Caco-2 (cell line): ENCODE measurements around the gene ULK3. TPM values are rescaled to one million over a fixed set of nuclear protein-coding genes. Genes with fewer than 3 reads are reported as not detected.

Source experiments
- BruUV-seq: library from RNA; stranded (reverse); fragments of 400-500 nt; replicated peaks from 2 replicates; lab custom pipeline; 2021; lab: Mats Ljungman, UMichigan
- CTCF ChIA-PET: fragments of 300-600 bp; sonication (Branson Sonifier 250); formaldehyde crosslinking; loops from one replicate; lab custom pipeline; 2022; ENCODE audit warnings: antibody characterized with exemption; lab: Charles Lee
- POLR2A ChIA-PET: fragments of 300-600 bp; sonication (Branson Sonifier 250); formaldehyde crosslinking; loops from one replicate; lab custom pipeline; 2022; ENCODE audit warnings: antibody characterized with exemption; lab: Charles Lee
- DNase-seq, 2 experiments: peaks; one replicate each; pipeline versions ENCODE4 v3.0.0 to v3.0.0-alpha.2; 2020 to 2022
- H3K27me3 ChIP-seq: replicated peaks from 2 replicates; pipeline ENCODE4 v1.6.0; 2011; ENCODE audit warnings: low read length; ENCODE audit not compliant: control insufficient read depth, insufficient read depth
- H3K36me3 ChIP-seq: 2 replicates; pipeline ENCODE4 v1.5.1; 2011; ENCODE audit warnings: low read length; ENCODE audit not compliant: control insufficient read depth, insufficient read depth
- H3K4me1 ChIP-seq: fragments of 250-450 bp; sonication (Bioruptor Pico); 2 replicates; pipeline ENCODE4 v1.5.1; 2020; ENCODE audit warnings: mild to moderate bottlenecking
- H3K4me3 ChIP-seq: 2 replicates; pipeline ENCODE4 v1.5.1; 2011; ENCODE audit warnings: low read depth, mild to moderate bottlenecking, control low read depth, low read length
- H3K9me3 ChIP-seq: fragments of 250-450 bp; sonication (Bioruptor Pico); 2 replicates; pipeline ENCODE4 v1.5.1; 2020; ENCODE audit warnings: mild to moderate bottlenecking, moderate library complexity
- H3K27ac Mint-ChIP-seq: one replicate; pipeline ENCODE4 v1.8.0; 2022; ENCODE audit warnings: mixed read lengths; ENCODE audit not compliant: unreplicated experiment
- H3K27me3 Mint-ChIP-seq: one replicate; pipeline ENCODE4 v1.8.0; 2022; ENCODE audit warnings: mixed read lengths; ENCODE audit not compliant: insufficient read depth, unreplicated experiment
- H3K36me3 Mint-ChIP-seq: one replicate; pipeline ENCODE4 v1.8.0; 2022; ENCODE audit warnings: mild to moderate bottlenecking, mixed read lengths; ENCODE audit not compliant: insufficient read depth, unreplicated experiment
- H3K4me1 Mint-ChIP-seq: one replicate; pipeline ENCODE4 v1.8.0; 2022; ENCODE audit warnings: low read depth, mixed read lengths; ENCODE audit not compliant: unreplicated experiment
- H3K4me3 Mint-ChIP-seq: one replicate; pipeline ENCODE4 v1.8.0; 2022; ENCODE audit warnings: mild to moderate bottlenecking, moderate library complexity, mixed read lengths; ENCODE audit not compliant: unreplicated experiment
- H3K9me3 Mint-ChIP-seq: one replicate; pipeline ENCODE4 v1.8.0; 2022; ENCODE audit warnings: mixed read lengths; ENCODE audit not compliant: unreplicated experiment
- intact Hi-C: fragments of 100-400 bp; cut with micrococcal nuclease; formaldehyde crosslinking; loops from one replicate; pipeline ENCODE4 v1.10.0; 2022; ENCODE audit not compliant: unreplicated experiment
- total RNA-seq: library from RNA; stranded (reverse); gene quantifications from 2 replicates; pipeline ENCODE4 v1.2.3, GENCODE V29; 2022
- TF ChIP-seq, protein P1 (sequence below), 2 experiments: fragments of 200-600 bp in 1 of 2; IDR thresholded peaks; 1 replicate in 1 of 2; 2 replicates in 1 of 2; pipeline versions ENCODE4 v1.5.1 to v1.8.0; 2011 to 2022; ENCODE audit warnings: antibody characterized with exemption in 1 of 2, control low read depth in 1 of 2, inconsistent platforms in 1 of 2, low read depth in 1 of 2, low read length in 1 of 2, mild to moderate bottlenecking in 1 of 2, moderate library complexity in 1 of 2; ENCODE audit not compliant: insufficient read depth in 1 of 2, severe bottlenecking in 1 of 2, unreplicated experiment in 1 of 2

The ULK3 gene
- total RNA-seq, 1 experiment from 2014 or later, result 33.4 TPM

DNA sequence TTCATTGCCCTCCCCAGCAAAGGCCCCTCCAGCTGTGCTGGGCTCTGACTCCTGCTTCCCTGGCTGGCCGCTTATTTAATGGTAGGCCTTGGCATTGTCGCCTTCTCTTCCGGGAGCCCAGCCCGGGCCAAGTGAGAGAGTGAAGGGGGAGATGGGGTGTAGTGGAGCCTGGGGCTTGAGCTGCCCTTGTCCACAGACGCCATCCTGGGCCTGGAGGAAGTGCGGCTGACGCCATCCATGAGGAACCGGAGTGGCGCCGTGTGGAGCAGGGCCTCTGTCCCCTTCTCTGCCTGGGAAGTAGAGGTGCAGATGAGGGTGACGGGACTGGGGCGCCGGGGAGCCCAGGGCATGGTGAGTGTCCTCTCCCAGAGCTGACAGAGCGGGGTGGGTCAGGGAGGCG, 27.0 kb downstream of the ULK3 start:
- intact Hi-C loops, result no loop called here
- no peak overlapping the region for H3K4me3 ChIP-seq
- Mint-ChIP-seq H3K4me3 (no peak overlapping the region), H3K9me3 (no peaks in the 10 kb centered on the region), H3K27me3 (peaks cover 3% of the 10 kb centered on the region), H3K4me1 (no peaks in the 10 kb centered on the region), H3K27ac (no peak overlapping the region), H3K36me3 (no peaks in the 10 kb centered on the region)
- no peak for DNase-seq
- no peaks in the 10 kb centered on the region for H3K9me3 ChIP-seq
- TF ChIP-seq, protein P1, sequence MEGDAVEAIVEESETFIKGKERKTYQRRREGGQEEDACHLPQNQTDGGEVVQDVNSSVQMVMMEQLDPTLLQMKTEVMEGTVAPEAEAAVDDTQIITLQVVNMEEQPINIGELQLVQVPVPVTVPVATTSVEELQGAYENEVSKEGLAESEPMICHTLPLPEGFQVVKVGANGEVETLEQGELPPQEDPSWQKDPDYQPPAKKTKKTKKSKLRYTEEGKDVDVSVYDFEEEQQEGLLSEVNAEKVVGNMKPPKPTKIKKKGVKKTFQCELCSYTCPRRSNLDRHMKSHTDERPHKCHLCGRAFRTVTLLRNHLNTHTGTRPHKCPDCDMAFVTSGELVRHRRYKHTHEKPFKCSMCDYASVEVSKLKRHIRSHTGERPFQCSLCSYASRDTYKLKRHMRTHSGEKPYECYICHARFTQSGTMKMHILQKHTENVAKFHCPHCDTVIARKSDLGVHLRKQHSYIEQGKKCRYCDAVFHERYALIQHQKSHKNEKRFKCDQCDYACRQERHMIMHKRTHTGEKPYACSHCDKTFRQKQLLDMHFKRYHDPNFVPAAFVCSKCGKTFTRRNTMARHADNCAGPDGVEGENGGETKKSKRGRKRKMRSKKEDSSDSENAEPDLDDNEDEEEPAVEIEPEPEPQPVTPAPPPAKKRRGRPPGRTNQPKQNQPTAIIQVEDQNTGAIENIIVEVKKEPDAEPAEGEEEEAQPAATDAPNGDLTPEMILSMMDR (IDR thresholded peaks at IDR 0.05; ENCODE audit: insufficient read depth in 1 of 2, low read depth in 1 of 2, low read length in 1 of 2, severe bottlenecking in 1 of 2, unreplicated experiment in 1 of 2), result no peak
- H3K36me3 ChIP-seq, result no peaks in the 10 kb centered on the region
- H3K4me1 ChIP-seq, result no peaks in the 10 kb centered on the region
- no TSS peak for BruUV-seq
- H3K27me3 ChIP-seq, result no peaks in the 10 kb centered on the region; the same call in 1 of the 2 replicates
- CTCF ChIA-PET, result no interaction called here
- POLR2A ChIA-PET, result no interaction called here

DNA sequence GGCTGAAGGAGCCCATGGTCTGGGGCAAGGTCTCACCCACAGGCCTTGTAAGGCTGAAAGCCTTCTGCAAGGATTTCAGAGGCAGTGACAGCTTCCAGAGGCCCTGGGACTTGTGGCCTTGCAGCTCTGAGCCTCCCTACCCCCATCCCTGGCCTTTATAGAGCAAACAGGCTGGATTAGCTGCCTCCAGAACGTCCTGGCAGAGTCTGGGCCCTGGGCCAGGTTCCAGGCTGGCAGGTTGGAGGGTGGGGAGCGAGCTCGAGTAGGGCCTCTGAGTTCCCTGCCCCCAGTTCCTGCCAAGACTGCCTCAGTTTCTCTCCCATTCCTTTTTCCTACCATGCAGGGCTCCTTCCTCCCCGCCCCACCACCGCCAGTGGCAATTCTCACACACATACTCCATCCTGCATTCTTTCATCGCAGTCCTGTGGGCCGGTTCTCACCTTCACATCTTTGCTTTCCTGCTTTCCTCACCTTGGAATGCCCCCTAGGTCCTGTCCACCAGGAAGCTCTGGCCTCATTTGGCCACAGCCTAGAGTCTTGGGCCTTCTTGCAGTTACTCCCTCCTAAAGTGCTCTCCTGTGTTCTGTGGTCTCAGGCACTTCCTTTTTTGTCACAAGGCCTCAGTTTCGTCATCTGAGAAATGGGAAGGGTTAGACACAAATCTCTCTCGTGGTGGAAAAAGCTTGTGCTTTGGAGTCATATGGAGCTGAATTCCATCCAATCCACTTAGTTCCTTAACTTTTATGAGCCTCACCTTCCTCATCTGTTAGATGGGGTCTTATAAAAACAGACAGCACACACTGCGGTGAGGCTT, 27.6 kb downstream of the ULK3 start:
- CTCF ChIA-PET, result no interaction called here
- DNase-seq, result no peak
- Histone ChIP-seq H3K4me1 (no peaks in the 10 kb centered on the region), H3K9me3 (no peaks in the 10 kb centered on the region), H3K27me3 (no peaks in the 10 kb centered on the region; the same call in 1 of the 2 replicates), H3K36me3 (no peaks in the 10 kb centered on the region), H3K4me3 (no peak overlapping the region)
- Mint-ChIP-seq H3K4me1 (no peaks in the 10 kb centered on the region), H3K36me3 (no peaks in the 10 kb centered on the region), H3K27me3 (peaks cover 3% of the 10 kb centered on the region), H3K4me3 (no peak overlapping the region), H3K27ac (no peak overlapping the region), H3K9me3 (no peaks in the 10 kb centered on the region)
- POLR2A ChIA-PET, result no interaction called here
- TF ChIP-seq, protein P1 (IDR thresholded peaks at IDR 0.05; ENCODE audit: insufficient read depth in 1 of 2, low read depth in 1 of 2, low read length in 1 of 2, severe bottlenecking in 1 of 2, unreplicated experiment in 1 of 2), result no peak
- BruUV-seq, result no TSS peak
- intact Hi-C loops, result no loop called here

DNA sequence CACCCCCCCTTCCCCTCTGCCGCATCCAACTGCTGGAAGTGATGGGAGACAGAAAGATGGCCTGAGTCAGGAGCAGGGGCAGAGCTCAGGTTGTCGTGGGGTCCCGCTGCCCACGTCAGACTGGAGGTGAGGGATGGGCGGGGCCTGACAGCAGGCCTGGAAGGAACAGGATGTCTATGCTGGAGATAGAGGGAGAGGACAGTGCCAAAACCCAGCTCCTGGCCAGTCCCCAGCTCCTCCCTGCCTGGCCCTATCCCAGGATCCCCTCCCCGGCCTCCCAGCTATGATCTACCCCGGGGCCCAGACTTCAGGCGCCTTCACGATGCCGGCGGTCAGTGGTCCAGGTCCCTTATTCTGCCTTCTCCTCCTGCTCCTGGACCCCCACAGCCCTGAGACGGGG, 30.4 kb downstream of the ULK3 start, which contains the start of gene LMAN1L:
Gene LMAN1L (plus strand): TSS at position 303 of the 400 bp plus-strand sequence. CDS start 20 bp downstream, at position 323.
- Mint-ChIP-seq H3K27ac (no peak within 1 kb of the TSS), H3K27me3 (peaks cover 3% of the 10 kb centered on the region), H3K36me3 (peaks cover 12% of the 10 kb centered on the region), H3K4me1 (no peaks in the 10 kb centered on the region), H3K4me3 (no peak within 1 kb of the TSS), H3K9me3 (no peaks in the 10 kb centered on the region)
- Histone ChIP-seq H3K4me3 (no peak within 1 kb of the TSS), H3K9me3 (no peaks in the 10 kb centered on the region), H3K27me3 (no peaks in the 10 kb centered on the region), H3K36me3 (no peaks in the 10 kb centered on the region), H3K4me1 (no peaks in the 10 kb centered on the region)
- no TSS peak for BruUV-seq
- CTCF ChIA-PET, result interaction anchor here (0.6 kb wide), 1 partner anchor 12 kb away, joined by 7 read pairs; no protein-coding TSS in a partner anchor
- TF ChIP-seq, protein P1 (IDR thresholded peaks at IDR 0.05; ENCODE audit: insufficient read depth in 1 of 2, low read depth in 1 of 2, low read length in 1 of 2, severe bottlenecking in 1 of 2, unreplicated experiment in 1 of 2), result no peak
- no peak for DNase-seq
- POLR2A ChIA-PET, result no interaction called here
- intact Hi-C loops, result no loop called here
